Kidney (tissue), 14 donors: ENCODE results near the gene GPN2. TPM values are rescaled to one million over a fixed set of nuclear protein-coding genes. Genes with fewer than 3 reads are reported as not detected.

Experiments used
- DNase-seq, 5 donors: peaks; one replicate each; pipeline ENCODE4 v3.0.0-alpha.2; 2013 to 2020
- FAIRE-seq: peaks from 2 replicates; lab custom pipeline; 2012; peaks lifted over from hg19 to GRCh38; lab: Jason Lieb, UNC
- H3K27ac ChIP-seq, 2 donors: one replicate each; pipeline ENCODE4 v1.7.0; 2013; ENCODE audit warnings: low read depth in 2 of 2, low read length in 2 of 2, inconsistent platforms in 1 of 2
- H3K27me3 ChIP-seq: one replicate; pipeline ENCODE4 v1.7.1; 2013; ENCODE audit warnings: low read length, inconsistent platforms; ENCODE audit not compliant: control insufficient read depth, insufficient read depth
- H3K36me3 ChIP-seq, 3 donors: one replicate each; pipeline versions ENCODE4 v1.7.0 to v1.7.1; 2013; ENCODE audit warnings: low read length in 3 of 3, control low read depth in 1 of 3, inconsistent platforms in 1 of 3; ENCODE audit not compliant: insufficient read depth in 3 of 3, control insufficient read depth in 2 of 3
- H3K4me1 ChIP-seq, 3 donors: one replicate each; pipeline versions ENCODE4 v1.7.0 to v1.7.1; 2013; ENCODE audit warnings: low read length in 3 of 3, inconsistent platforms in 1 of 3, low read depth in 1 of 3; ENCODE audit not compliant: control insufficient read depth in 2 of 3, insufficient read depth in 2 of 3
- H3K4me3 ChIP-seq, 3 donors: one replicate each; pipeline versions ENCODE4 v1.7.0 to v1.8.1; 2013; ENCODE audit warnings: low read length in 3 of 3, control low read depth in 1 of 3, inconsistent platforms in 1 of 3
- H3K9ac ChIP-seq, 3 donors: one replicate each; pipeline versions ENCODE4 v1.7.0 to v1.7.1; 2013; ENCODE audit warnings: low read length in 3 of 3, control low read depth in 1 of 3, inconsistent platforms in 1 of 3
- H3K9me3 ChIP-seq, 3 donors: one replicate each; pipeline versions ENCODE4 v1.7.0 to v1.7.1; 2013; ENCODE audit warnings: low read length in 3 of 3, control low read depth in 1 of 3, inconsistent platforms in 1 of 3; ENCODE audit not compliant: control insufficient read depth in 2 of 3, insufficient read depth in 1 of 3
- CTCF ChIP-seq: IDR thresholded peaks from 3 replicates; pipeline ENCODE4 v1.5.1; 2012; ENCODE audit warnings: mild to moderate bottlenecking, moderate library complexity, borderline replicate concordance; ENCODE audit not compliant: insufficient read depth; ENCODE audit errors: extremely low read depth
- intact Hi-C: fragments of 100-400 bp; cut with DNase I; formaldehyde crosslinking; loops from one replicate; pipeline ENCODE4 v1.11.1; 2022
- polyA plus RNA-seq: library from polyadenylated mRNA; stranded (reverse); fragments of 350-450 nt; fragmentation: Illumina TruSeq; extraction: RNeasy Lipid Tissue Mini Kit (QIAGEN cat#74804); gene quantifications from one replicate; pipeline ENCODE4 v1.2.3, GENCODE V29; 2014; ENCODE audit warnings: low read depth, low replicate concordance; ENCODE audit not compliant: insufficient read depth
- total RNA-seq: library from RNA; stranded (reverse); fragmentation: NEBNext Ultra II Directional; extraction: Animal tissue kit (Norgen Biotek cat#: 25700); gene quantifications from one replicate; pipeline ENCODE4 v1.2.1, GENCODE V29; 2021
- donor health status: control.
- donor health status: control.
- donor health status: control.
- donor health status: control.
- donor health status: control.
- donor health status: DM: yes; HTN: yes; CAD: no.
- donor health status: Normal renal cell carcinoma (clear cell type).

The GPN2 gene
- total and polyA plus RNA-seq, 2 donors from 2014 or later: 24.6 to 28.8 TPM

GRCh38 chr1:26857473-26858060 is 32.5 kb downstream of the GPN2 start:
- intact Hi-C loops: no loop called here
- H3K27me3 ChIP-seq: no peaks in the 10 kb centered on the region
- H3K27ac ChIP-seq: no peak overlapping the region
- no peak for TF ChIP-seq CTCF
- H3K4me3 ChIP-seq: no peak overlapping the region
- FAIRE-seq (no peak), DNase-seq (no peak)
- H3K9me3 ChIP-seq: no peaks in the 10 kb centered on the region
- peaks cover 0 to 12% (median 2%) of the 10 kb centered on the region in 3 donors for H3K36me3 ChIP-seq
- no peaks in the 10 kb centered on the region for H3K4me1 ChIP-seq
- no peak overlapping the region for H3K9ac ChIP-seq

- Histone ChIP-seq H3K4me1 (no peaks in the 10 kb centered on the region), H3K9ac (no peak overlapping the region), H3K9me3 (no peaks in the 10 kb centered on the region), H3K4me3 (no peak overlapping the region), H3K27ac (no peak overlapping the region), H3K36me3 (peaks cover 0 to 19% (median 2%) of the 10 kb centered on the region in 3 donors), H3K27me3 (no peaks in the 10 kb centered on the region)
- intact Hi-C loops: no loop called here
- FAIRE-seq (no peak), DNase-seq (no peak)
- no peak for TF ChIP-seq CTCF
These were observed 33.2 kb downstream of the GPN2 start for GRCh38 chr1:26856604-26857469.

GRCh38 chr1:26856181-26856580 is 33.9 kb downstream of the GPN2 start:
- Histone ChIP-seq H3K27ac (no peak overlapping the region), H3K27me3 (no peaks in the 10 kb centered on the region), H3K9ac (no peak overlapping the region), H3K9me3 (no peaks in the 10 kb centered on the region), H3K36me3 (peaks cover 0 to 26% (median 8%) of the 10 kb centered on the region in 3 donors), H3K4me3 (no peak overlapping the region), H3K4me1 (no peaks in the 10 kb centered on the region)
- no peak for FAIRE-seq
- DNase-seq: no peak
- intact Hi-C loops: no loop called here
- TF ChIP-seq CTCF: no peak
